Trophoblast cell (in vitro differentiated cells and primary cell): ENCODE results near the gene GRIN2A.

Experiments used
- DNase-seq, 2 donors: peaks; one replicate each; pipeline ENCODE4 v3.0.0-alpha.2; 2016
- H2AFZ ChIP-seq: 2 replicates; pipeline ENCODE4 v1.6.1; 2013; ENCODE audit warnings: low read length, moderate library complexity, mild to moderate bottlenecking; ENCODE audit not compliant: insufficient read depth, poor library complexity
- H2AK5ac ChIP-seq: 2 replicates; pipeline ENCODE4 v1.6.1; 2013; ENCODE audit warnings: mild to moderate bottlenecking, low read length
- H2BK120ac ChIP-seq: 2 replicates; pipeline ENCODE4 v1.6.1; 2013; ENCODE audit warnings: low read length, mild to moderate bottlenecking, moderate library complexity; ENCODE audit not compliant: insufficient read depth, poor library complexity
- H2BK12ac ChIP-seq: 2 replicates; pipeline ENCODE4 v1.6.1; 2013; ENCODE audit warnings: mild to moderate bottlenecking, low read length, moderate library complexity
- H2BK5ac ChIP-seq: 2 replicates; pipeline ENCODE4 v1.6.1; 2013; ENCODE audit warnings: low read length, low read depth, moderate library complexity, mild to moderate bottlenecking; ENCODE audit not compliant: poor library complexity
- H3K14ac ChIP-seq: 2 replicates; pipeline ENCODE4 v1.6.1; 2013; ENCODE audit warnings: mild to moderate bottlenecking, low read length
- H3K18ac ChIP-seq: 2 replicates; pipeline ENCODE4 v1.6.1; 2013; ENCODE audit warnings: mild to moderate bottlenecking, low read length
- H3K23ac ChIP-seq: 2 replicates; pipeline ENCODE4 v1.6.1; 2013; ENCODE audit warnings: low read length
- H3K27ac ChIP-seq: 2 replicates; pipeline ENCODE4 v1.5.1; 2013; ENCODE audit warnings: low read depth, mild to moderate bottlenecking, inconsistent platforms, low read length, moderate library complexity
- H3K27me3 ChIP-seq: 2 replicates; pipeline ENCODE4 v1.6.1; 2013; ENCODE audit warnings: inconsistent platforms, mild to moderate bottlenecking, low read length, moderate library complexity; ENCODE audit not compliant: insufficient read depth
- H3K36me3 ChIP-seq, 2 experiments: 1 replicate in 1 of 2; 2 replicates in 1 of 2; pipeline ENCODE4 v1.6.1; 2013; ENCODE audit warnings: low read length in 2 of 2, mild to moderate bottlenecking in 2 of 2, moderate library complexity in 1 of 2; ENCODE audit not compliant: insufficient read depth in 2 of 2, control insufficient read depth in 1 of 2
- H3K4ac ChIP-seq: 2 replicates; pipeline ENCODE4 v1.6.1; 2013; ENCODE audit warnings: low read depth, mild to moderate bottlenecking, low read length, moderate library complexity
- H3K4me1 ChIP-seq, 2 experiments: 1 replicate in 1 of 2; 2 replicates in 1 of 2; pipeline ENCODE4 v1.6.1; 2013; ENCODE audit warnings: low read length in 2 of 2, mild to moderate bottlenecking in 2 of 2, moderate library complexity in 1 of 2; ENCODE audit not compliant: insufficient read depth in 2 of 2, control insufficient read depth in 1 of 2
- H3K4me2 ChIP-seq: 2 replicates; pipeline ENCODE4 v1.6.1; 2013; ENCODE audit warnings: inconsistent platforms, mild to moderate bottlenecking, low read length, moderate library complexity
- H3K4me3 ChIP-seq: 2 replicates; pipeline ENCODE4 v1.5.1; 2013; ENCODE audit warnings: mild to moderate bottlenecking, low read depth, low read length, inconsistent platforms
- H3K79me1 ChIP-seq: one replicate; pipeline ENCODE4 v1.6.1; 2013; ENCODE audit warnings: low read length
- H3K79me2 ChIP-seq: 2 replicates; pipeline ENCODE4 v1.6.1; 2013; ENCODE audit warnings: low read length, mild to moderate bottlenecking; ENCODE audit not compliant: control insufficient read depth, insufficient read depth, poor library complexity
- H3K9ac ChIP-seq: 2 replicates; pipeline ENCODE4 v1.6.1; 2013; ENCODE audit warnings: mild to moderate bottlenecking, low read length
- H3K9me3 ChIP-seq: 2 replicates; pipeline ENCODE4 v1.6.1; 2013; ENCODE audit warnings: low read depth, mild to moderate bottlenecking, control low read depth, inconsistent platforms, low read length; ENCODE audit not compliant: insufficient read depth
- H4K12ac ChIP-seq: 2 replicates; pipeline ENCODE4 v1.6.1; 2013; ENCODE audit warnings: low read depth, mild to moderate bottlenecking, low read length, moderate library complexity
- H4K8ac ChIP-seq: 2 replicates; pipeline ENCODE4 v1.6.1; 2013; ENCODE audit warnings: low read depth, mild to moderate bottlenecking, low read length, moderate library complexity
- H4K91ac ChIP-seq: one replicate; pipeline ENCODE4 v1.6.1; 2013; ENCODE audit warnings: low read depth, mild to moderate bottlenecking, low read length, moderate library complexity
- WGBS: extraction: QIAGEN DNeasy Blood & Tissue Kit; methylation state at CpG from one replicate; pipeline ENCODE4 v1.1.7; 2013; ENCODE audit warnings: missing lambda C conversion rate; ENCODE audit not compliant: insufficient read length, insufficient coverage; ENCODE audit errors: extremely low coverage; 5-methylcytosine and 5-hydroxymethylcytosine counted together

Gene GRIN2A

DNA sequence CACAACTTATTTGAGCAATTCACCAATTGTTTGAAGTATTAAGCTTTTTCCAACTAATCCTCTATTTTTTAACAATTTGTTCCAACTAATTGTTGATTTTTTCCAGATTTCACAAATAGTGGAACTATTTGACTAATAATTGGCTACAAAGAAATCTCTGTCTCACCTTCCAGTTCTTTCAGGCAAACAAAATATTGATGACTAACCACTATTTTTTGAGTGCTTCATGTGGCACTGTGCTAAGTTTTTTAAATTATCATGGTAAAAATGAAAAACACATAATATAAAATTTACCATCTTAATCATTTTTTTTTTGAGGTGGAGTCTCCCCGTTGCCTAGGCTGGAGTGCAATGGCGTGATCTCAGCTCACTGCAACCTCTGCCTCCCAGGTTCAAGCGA is 24.6 kb upstream of the GRIN2A start:
- Histone ChIP-seq H3K14ac (no peak overlapping the region), H3K4ac (no peak overlapping the region), H2BK5ac (no peak overlapping the region), H3K4me2 (no peak overlapping the region), H2AFZ (no peak overlapping the region), H4K8ac (no peak overlapping the region), H2AK5ac (no peak overlapping the region), H3K9ac (no peak overlapping the region), H3K79me1 (no peaks in the 10 kb centered on the region), H3K4me3 (no peak overlapping the region), H2BK120ac (no peak overlapping the region), H4K91ac (no peak overlapping the region), H3K23ac (no peak overlapping the region), H3K36me3 (no peaks in the 10 kb centered on the region), H3K9me3 (peaks cover 2% of the 10 kb centered on the region), H3K4me1 (no peaks in the 10 kb centered on the region), H3K79me2 (no peaks in the 10 kb centered on the region), H3K18ac (no peak overlapping the region), H3K27ac (no peak overlapping the region), H2BK12ac (no peak overlapping the region), H4K12ac (no peak overlapping the region), H3K27me3 (no peaks in the 10 kb centered on the region)
- no peak for DNase-seq
- no CpG with 5 or more reads among the region's 3 CpGs for WGBS

DNA sequence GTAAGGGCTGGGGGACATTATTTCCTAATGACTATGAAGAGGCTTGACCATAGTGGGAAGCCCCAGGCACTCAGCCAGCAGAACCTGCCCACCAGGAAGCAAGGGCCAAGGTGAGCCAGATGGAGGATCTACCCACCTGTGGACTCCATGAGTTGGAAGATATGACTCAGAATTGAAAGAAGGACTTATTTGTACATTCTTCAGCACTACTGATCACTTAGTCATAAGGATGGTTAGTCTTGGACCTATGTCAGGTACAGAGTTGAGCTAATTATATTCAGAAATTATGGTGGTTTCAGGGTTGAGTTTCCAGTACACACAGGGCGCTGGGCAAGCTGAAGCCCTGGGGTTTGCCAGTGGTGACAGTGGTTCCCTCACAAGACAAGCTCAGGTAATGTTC is 24.0 kb upstream of the GRIN2A start:
- Histone ChIP-seq H3K4ac (no peak overlapping the region), H4K8ac (no peak overlapping the region), H3K27ac (no peak overlapping the region), H3K79me1 (no peaks in the 10 kb centered on the region), H4K12ac (no peak overlapping the region), H3K79me2 (no peaks in the 10 kb centered on the region), H4K91ac (no peak overlapping the region), H3K18ac (no peak overlapping the region), H3K36me3 (no peaks in the 10 kb centered on the region), H3K27me3 (no peaks in the 10 kb centered on the region), H3K9ac (no peak overlapping the region), H2AK5ac (no peak overlapping the region), H3K9me3 (peaks cover 2% of the 10 kb centered on the region), H2BK5ac (no peak overlapping the region), H3K14ac (no peak overlapping the region), H2AFZ (no peak overlapping the region), H2BK120ac (no peak overlapping the region), H3K4me1 (no peaks in the 10 kb centered on the region), H2BK12ac (no peak overlapping the region), H3K4me2 (no peak overlapping the region), H3K23ac (no peak overlapping the region), H3K4me3 (no peak overlapping the region)
- no CpG with 5 or more reads among the region's 1 CpG for WGBS
- no peak for DNase-seq

GRCh38 chr16:10205688-10206087 is 23.5 kb upstream of the GRIN2A start:
- Histone ChIP-seq H4K8ac (no peak overlapping the region), H3K79me1 (no peaks in the 10 kb centered on the region), H2AFZ (no peak overlapping the region), H3K27ac (no peak overlapping the region), H4K91ac (no peak overlapping the region), H2AK5ac (no peak overlapping the region), H2BK12ac (no peak overlapping the region), H2BK120ac (no peak overlapping the region), H3K4me2 (no peak overlapping the region), H3K79me2 (no peaks in the 10 kb centered on the region), H3K36me3 (no peaks in the 10 kb centered on the region), H3K14ac (no peak overlapping the region), H4K12ac (no peak overlapping the region), H3K27me3 (no peaks in the 10 kb centered on the region), H3K9ac (no peak overlapping the region), H3K4me1 (no peaks in the 10 kb centered on the region), H3K4ac (no peak overlapping the region), H3K9me3 (peaks cover 2% of the 10 kb centered on the region), H3K18ac (no peak overlapping the region), H3K4me3 (no peak overlapping the region), H3K23ac (no peak overlapping the region), H2BK5ac (no peak overlapping the region)
- no peak for DNase-seq
- no CpG with 5 or more reads among the region's 7 CpGs for WGBS

DNA sequence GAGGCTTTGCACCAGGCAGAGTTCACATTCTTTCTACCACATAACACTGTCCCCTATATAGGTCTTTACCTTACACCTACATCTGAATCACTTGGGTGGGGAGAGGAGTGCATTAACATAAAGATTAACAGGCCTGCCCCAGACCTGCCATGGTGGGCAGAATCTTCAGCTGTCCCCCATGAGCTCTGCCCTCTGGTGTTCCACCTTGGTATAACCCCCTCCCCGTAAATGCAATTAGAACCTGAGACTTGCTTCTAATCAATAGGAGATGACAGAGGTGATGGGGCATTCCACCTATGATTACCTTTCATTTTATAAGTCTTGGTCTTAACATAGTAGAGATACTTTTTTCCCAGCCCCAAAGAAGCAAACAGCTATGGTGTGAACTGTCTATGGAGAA is 20.4 kb upstream of the GRIN2A start:
- H3K4me1 ChIP-seq: no peaks in the 10 kb centered on the region
- no peak overlapping the region for H3K23ac ChIP-seq
- H3K36me3 ChIP-seq: no peaks in the 10 kb centered on the region
- H2BK12ac ChIP-seq: no peak overlapping the region
- H2BK120ac ChIP-seq: no peak overlapping the region
- peaks cover 2% of the 10 kb centered on the region for H3K9me3 ChIP-seq
- H2BK5ac ChIP-seq: no peak overlapping the region
- no peak overlapping the region for H2AK5ac ChIP-seq
- no peak overlapping the region for H3K4me2 ChIP-seq
- H3K27me3 ChIP-seq: no peaks in the 10 kb centered on the region
- H4K12ac ChIP-seq: no peak overlapping the region
- H3K9ac ChIP-seq: no peak overlapping the region
- no peak overlapping the region for H3K18ac ChIP-seq
- H3K4me3 ChIP-seq: no peak overlapping the region
- H4K8ac ChIP-seq: no peak overlapping the region
- no peak overlapping the region for H2AFZ ChIP-seq
- no peak overlapping the region for H3K27ac ChIP-seq
- no peaks in the 10 kb centered on the region for H3K79me1 ChIP-seq
- no peak overlapping the region for H3K14ac ChIP-seq
- H3K4ac ChIP-seq: no peak overlapping the region
- no CpG with 5 or more reads among the region's 1 CpG for WGBS
- H4K91ac ChIP-seq: no peak overlapping the region
- no peak for DNase-seq
- H3K79me2 ChIP-seq: no peaks in the 10 kb centered on the region
